NB4 (cell line): Measurements from ENCODE around the gene CAPN3.

Experiments used
- CTCF ChIP-seq: IDR thresholded peaks from one replicate; pipeline ENCODE4 v1.5.1; 2012; ENCODE audit warnings: low read depth, low read length
- MAX ChIP-seq: IDR thresholded peaks from 2 replicates; pipeline ENCODE4 v1.6.1; 2011; ENCODE audit warnings: low read depth, low read length
- MYC ChIP-seq: IDR thresholded peaks from 2 replicates; pipeline ENCODE4 v1.6.1; 2011; ENCODE audit warnings: low read depth, low read length
- POLR2A ChIP-seq: IDR thresholded peaks from 2 replicates; pipeline ENCODE4 v1.6.1; 2011; ENCODE audit warnings: mild to moderate bottlenecking; ENCODE audit not compliant: insufficient read length; ENCODE audit errors: extremely low read depth

DNA sequence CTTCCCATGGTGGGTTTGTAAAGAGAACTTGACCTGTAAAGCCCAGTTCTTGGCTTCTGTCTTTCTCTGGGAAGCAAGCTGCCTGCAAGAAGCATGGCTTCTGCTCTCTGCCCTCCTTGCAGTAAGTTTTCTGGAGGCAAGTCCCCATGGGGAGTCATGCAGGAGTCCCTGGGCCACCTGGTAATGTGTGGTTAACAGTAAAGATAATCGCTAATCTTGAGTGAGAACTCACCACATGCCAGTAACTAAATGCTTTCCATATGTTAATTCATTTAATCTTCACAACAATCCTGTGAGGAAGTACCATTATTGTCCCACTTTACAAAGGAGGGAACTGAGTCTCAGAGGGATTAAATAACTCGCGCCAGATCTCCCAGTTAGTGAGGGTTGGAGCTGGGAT, 4.2 kb downstream of the CAPN3 start:
- TF ChIP-seq CTCF, result no peak
- no peak for TF ChIP-seq MAX
- TF ChIP-seq POLR2A, result no peak
- TF ChIP-seq MYC, result no peak
